Measurements from ENCODE around the gene LRRC53. TPM values are rescaled to one million over a fixed set of nuclear protein-coding genes. Genes with fewer than 3 reads are reported as not detected.

Gene LRRC53
- total RNA-seq, 1 donor from 2014 or later = 0.42 TPM

DNA sequence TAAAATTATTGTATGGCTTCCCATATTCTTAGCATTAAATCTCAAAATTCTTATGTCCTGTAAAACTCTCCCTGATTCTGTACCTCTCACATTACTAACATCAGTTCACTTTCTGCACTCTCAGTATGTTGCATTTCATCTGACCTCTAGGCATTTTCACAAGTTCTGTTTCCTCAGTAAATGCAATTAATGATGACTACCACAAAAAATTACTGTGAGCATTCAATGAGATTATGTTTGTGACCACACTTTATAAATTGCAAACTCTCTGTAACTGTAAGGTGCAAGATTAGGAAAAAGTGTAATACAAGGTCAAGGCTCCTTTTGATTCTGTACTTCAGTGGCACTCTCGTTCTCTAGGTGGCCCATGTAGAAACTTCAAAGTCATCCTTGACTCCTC lies 60.4 kb downstream of the LRRC53 start:
- Mint-ChIP-seq H3K27ac (ENCODE audit: unreplicated experiment) (no peak overlapping the region), H3K4me3 (ENCODE audit: unreplicated experiment) (no peak overlapping the region), H3K27me3 (ENCODE audit: unreplicated experiment) (no peaks in the 10 kb centered on the region), H3K9me3 (ENCODE audit: unreplicated experiment) (peaks cover 5% of the 10 kb centered on the region), H3K36me3 (ENCODE audit: unreplicated experiment) (no peaks in the 10 kb centered on the region), H3K4me1 (ENCODE audit: low read depth, unreplicated experiment) (no peaks in the 10 kb centered on the region)
- DNase-seq = no peak
- TF ChIP-seq, protein P1, sequence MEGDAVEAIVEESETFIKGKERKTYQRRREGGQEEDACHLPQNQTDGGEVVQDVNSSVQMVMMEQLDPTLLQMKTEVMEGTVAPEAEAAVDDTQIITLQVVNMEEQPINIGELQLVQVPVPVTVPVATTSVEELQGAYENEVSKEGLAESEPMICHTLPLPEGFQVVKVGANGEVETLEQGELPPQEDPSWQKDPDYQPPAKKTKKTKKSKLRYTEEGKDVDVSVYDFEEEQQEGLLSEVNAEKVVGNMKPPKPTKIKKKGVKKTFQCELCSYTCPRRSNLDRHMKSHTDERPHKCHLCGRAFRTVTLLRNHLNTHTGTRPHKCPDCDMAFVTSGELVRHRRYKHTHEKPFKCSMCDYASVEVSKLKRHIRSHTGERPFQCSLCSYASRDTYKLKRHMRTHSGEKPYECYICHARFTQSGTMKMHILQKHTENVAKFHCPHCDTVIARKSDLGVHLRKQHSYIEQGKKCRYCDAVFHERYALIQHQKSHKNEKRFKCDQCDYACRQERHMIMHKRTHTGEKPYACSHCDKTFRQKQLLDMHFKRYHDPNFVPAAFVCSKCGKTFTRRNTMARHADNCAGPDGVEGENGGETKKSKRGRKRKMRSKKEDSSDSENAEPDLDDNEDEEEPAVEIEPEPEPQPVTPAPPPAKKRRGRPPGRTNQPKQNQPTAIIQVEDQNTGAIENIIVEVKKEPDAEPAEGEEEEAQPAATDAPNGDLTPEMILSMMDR (IDR thresholded peaks at IDR 0.05; ENCODE audit: partially characterized antibody, unreplicated experiment) = no peak

DNA sequence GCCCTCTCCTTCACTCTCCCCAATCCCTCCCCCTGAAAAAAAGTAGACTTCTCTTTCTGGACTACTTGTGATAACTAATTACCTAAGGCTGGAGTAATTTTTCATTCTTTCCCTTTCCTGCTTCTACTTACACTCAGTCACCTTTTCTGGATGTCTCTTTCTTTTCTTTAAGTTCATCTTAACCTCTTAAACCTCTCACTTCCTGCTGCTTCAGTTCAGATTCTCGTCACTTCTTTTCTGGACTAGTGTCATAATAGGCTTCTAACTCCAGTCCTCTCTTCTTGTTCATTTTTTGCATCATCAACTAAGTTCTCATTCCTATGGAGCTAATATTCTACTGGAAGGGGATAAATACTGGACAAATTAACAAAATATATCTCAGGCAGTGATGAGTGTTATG lies 75.4 kb downstream of the LRRC53 start:
- Mint-ChIP-seq H3K4me3 (ENCODE audit: unreplicated experiment) (no peak overlapping the region), H3K27ac (ENCODE audit: unreplicated experiment) (no peak overlapping the region)

DNA sequence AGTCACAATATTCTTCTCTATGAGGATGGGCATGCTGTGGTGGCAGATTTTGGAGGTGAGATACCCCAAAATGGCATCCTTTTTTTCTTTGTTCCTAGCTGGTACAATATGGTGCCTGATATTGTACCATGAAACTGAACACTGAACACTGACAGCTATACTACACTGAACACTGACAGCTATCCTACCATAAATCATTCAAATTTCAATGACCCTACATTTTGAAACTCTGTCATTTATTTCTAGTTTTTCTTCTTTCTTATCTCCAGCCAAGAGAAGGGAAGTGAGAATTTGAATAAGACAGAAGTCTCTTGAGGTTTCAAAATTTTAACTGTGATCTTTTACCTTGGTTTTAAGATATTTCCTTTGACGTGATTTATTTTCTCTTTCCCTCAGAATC lies 76.3 kb downstream of the LRRC53 start:
- Mint-ChIP-seq H3K27ac (ENCODE audit: unreplicated experiment) (no peak overlapping the region), H3K27me3 (ENCODE audit: unreplicated experiment) (peaks cover 3% of the 10 kb centered on the region), H3K36me3 (ENCODE audit: unreplicated experiment) (no peaks in the 10 kb centered on the region), H3K9me3 (ENCODE audit: unreplicated experiment) (no peaks in the 10 kb centered on the region), H3K4me1 (ENCODE audit: low read depth, unreplicated experiment) (no peaks in the 10 kb centered on the region), H3K4me3 (ENCODE audit: unreplicated experiment) (no peak overlapping the region)
- TF ChIP-seq, protein P1 (IDR thresholded peaks at IDR 0.05; ENCODE audit: partially characterized antibody, unreplicated experiment) = no peak
- no peak for DNase-seq

More for the DNA sequence above, 75.4 kb downstream of the LRRC53 start:
- Mint-ChIP-seq H3K27me3 (ENCODE audit: unreplicated experiment) (peaks cover 3% of the 10 kb centered on the region), H3K4me1 (ENCODE audit: low read depth, unreplicated experiment) (no peaks in the 10 kb centered on the region), H3K36me3 (ENCODE audit: unreplicated experiment) (no peaks in the 10 kb centered on the region), H3K9me3 (ENCODE audit: unreplicated experiment) (no peaks in the 10 kb centered on the region)
- TF ChIP-seq, protein P1 (IDR thresholded peaks at IDR 0.05; ENCODE audit: partially characterized antibody, unreplicated experiment) = no peak
- no peak for DNase-seq

DNA sequence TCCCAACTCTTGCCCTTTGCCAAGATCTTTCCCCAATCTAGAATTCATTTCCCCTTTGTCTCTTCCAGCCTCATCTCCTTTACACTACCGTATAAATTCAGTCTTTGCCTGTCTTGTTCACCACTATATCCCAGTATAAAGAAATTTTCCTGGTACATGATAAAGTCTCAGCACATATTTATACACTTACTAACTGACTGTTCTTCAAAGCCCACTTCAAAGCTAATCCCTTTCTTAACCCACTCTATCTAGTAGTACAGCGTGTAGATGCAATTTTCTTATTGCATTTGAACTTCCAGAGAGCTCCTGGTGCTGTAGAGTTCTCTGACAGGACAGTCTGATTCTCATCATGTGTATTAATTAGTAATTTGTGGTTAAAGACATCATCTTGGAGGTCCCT lies 78.1 kb downstream of the LRRC53 start:
- TF ChIP-seq, protein P1 (IDR thresholded peaks at IDR 0.05; ENCODE audit: partially characterized antibody, unreplicated experiment) = no peak
- no peak for DNase-seq
- Mint-ChIP-seq H3K27ac (ENCODE audit: unreplicated experiment) (no peak overlapping the region), H3K9me3 (ENCODE audit: unreplicated experiment) (no peaks in the 10 kb centered on the region), H3K27me3 (ENCODE audit: unreplicated experiment) (peaks cover 3% of the 10 kb centered on the region), H3K4me1 (ENCODE audit: low read depth, unreplicated experiment) (peaks cover 1% of the 10 kb centered on the region), H3K4me3 (ENCODE audit: unreplicated experiment) (no peak overlapping the region), H3K36me3 (ENCODE audit: unreplicated experiment) (no peaks in the 10 kb centered on the region)

DNA sequence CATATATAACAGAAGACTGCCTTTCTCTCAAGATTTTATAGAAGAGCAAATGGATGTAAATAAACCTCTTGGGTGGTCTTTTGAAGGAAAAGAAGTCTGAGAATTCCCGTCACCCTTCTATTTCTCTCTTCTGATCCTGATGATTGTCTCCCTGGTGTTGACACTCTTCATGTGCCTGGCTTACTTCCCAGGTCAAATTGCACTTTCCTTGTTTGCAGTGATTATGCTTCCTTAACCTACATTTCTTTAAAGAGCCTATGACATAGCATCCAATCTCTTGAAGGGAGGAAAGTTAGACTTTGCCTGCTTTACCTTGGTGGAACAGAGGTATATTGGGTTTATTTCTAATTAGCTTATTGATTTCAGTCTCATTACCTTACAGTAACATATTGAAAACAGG lies 80.1 kb downstream of the LRRC53 start:
- Mint-ChIP-seq H3K4me1 (ENCODE audit: low read depth, unreplicated experiment) (peaks cover 3% of the 10 kb centered on the region), H3K27me3 (ENCODE audit: unreplicated experiment) (peaks cover 3% of the 10 kb centered on the region), H3K36me3 (ENCODE audit: unreplicated experiment) (no peaks in the 10 kb centered on the region), H3K9me3 (ENCODE audit: unreplicated experiment) (no peaks in the 10 kb centered on the region), H3K4me3 (ENCODE audit: unreplicated experiment) (no peak overlapping the region), H3K27ac (ENCODE audit: unreplicated experiment) (no peak overlapping the region)
- no peak for DNase-seq
- TF ChIP-seq, protein P1 (IDR thresholded peaks at IDR 0.05; ENCODE audit: partially characterized antibody, unreplicated experiment) = no peak
